H9 (cell line): ENCODE data around the gene TXNL4A. TPM values are rescaled to one million over a fixed set of nuclear protein-coding genes. Genes with fewer than 3 reads are reported as not detected.

Experiments used
- DNase-seq: peaks from one replicate; pipeline ENCODE4 v3.0.0-alpha.2; 2017
- H2AFZ ChIP-seq: one replicate; pipeline ENCODE4 v1.6.1; 2013; ENCODE audit warnings: mild to moderate bottlenecking, low read length, control low read depth, moderate library complexity
- H2AK5ac ChIP-seq: 2 replicates; pipeline ENCODE4 v1.6.1; 2013; ENCODE audit warnings: low read length, control low read depth, mixed read lengths; ENCODE audit not compliant: insufficient read length
- H2BK120ac ChIP-seq: one replicate; pipeline ENCODE4 v1.6.1; 2013; ENCODE audit warnings: low read depth, mild to moderate bottlenecking, low read length, control low read depth, inconsistent platforms; ENCODE audit not compliant: poor library complexity, severe bottlenecking
- H2BK12ac ChIP-seq: 2 replicates; pipeline ENCODE4 v1.6.1; 2013; ENCODE audit warnings: low read length, control low read depth, mixed read lengths, low read depth; ENCODE audit not compliant: insufficient read length
- H2BK15ac ChIP-seq: 2 replicates; pipeline ENCODE4 v1.6.1; 2013; ENCODE audit warnings: low read depth, low read length, control low read depth
- H2BK20ac ChIP-seq: one replicate; pipeline ENCODE4 v1.6.1; 2013; ENCODE audit warnings: low read depth, mild to moderate bottlenecking, low read length, control low read depth, inconsistent platforms; ENCODE audit not compliant: poor library complexity, severe bottlenecking
- H2BK5ac ChIP-seq: 2 replicates; pipeline ENCODE4 v1.6.1; 2013; ENCODE audit warnings: low read length, control low read depth, mixed read lengths; ENCODE audit not compliant: insufficient read length
- H3K14ac ChIP-seq: 2 replicates; pipeline ENCODE4 v1.6.1; 2013; ENCODE audit warnings: low read length, control low read depth; ENCODE audit not compliant: insufficient read depth
- H3K18ac ChIP-seq: 2 replicates; pipeline ENCODE4 v1.6.1; 2013; ENCODE audit warnings: low read depth, mild to moderate bottlenecking, mixed read lengths, low read length, control low read depth; ENCODE audit not compliant: insufficient read length
- H3K23ac ChIP-seq: 2 replicates; pipeline ENCODE4 v1.6.1; 2013; ENCODE audit warnings: low read length, control low read depth, mixed read lengths, low read depth; ENCODE audit not compliant: insufficient read length
- H3K23me2 ChIP-seq: 2 replicates; pipeline ENCODE4 v1.6.1; 2013; ENCODE audit warnings: low read depth, mild to moderate bottlenecking, mixed read lengths, low read length, control low read depth; ENCODE audit not compliant: insufficient read length, poor library complexity, severe bottlenecking
- H3K27ac ChIP-seq: 2 replicates; pipeline ENCODE4 v1.5.1; 2013; ENCODE audit warnings: low read length, control low read depth, mixed read lengths, low read depth; ENCODE audit not compliant: insufficient read length
- H3K27me3 ChIP-seq: 2 replicates; pipeline ENCODE4 v1.6.1; 2013; ENCODE audit warnings: low read length, control low read depth, inconsistent platforms; ENCODE audit not compliant: insufficient read depth
- H3K4ac ChIP-seq: 2 replicates; pipeline ENCODE4 v1.6.1; 2013; ENCODE audit warnings: low read depth, mild to moderate bottlenecking, control low read depth, inconsistent platforms, low read length, moderate library complexity
- H3K4me1 ChIP-seq: 2 replicates; pipeline ENCODE4 v1.6.1; 2013; ENCODE audit warnings: low read length, control low read depth, inconsistent platforms; ENCODE audit not compliant: insufficient read depth
- H3K4me2 ChIP-seq: 2 replicates; pipeline ENCODE4 v1.6.1; 2013; ENCODE audit warnings: low read length, control low read depth, mixed read lengths; ENCODE audit not compliant: insufficient read length, insufficient read depth
- H3K56ac ChIP-seq: 2 replicates; pipeline ENCODE4 v1.6.1; 2013; ENCODE audit warnings: low read depth, mild to moderate bottlenecking, mixed read lengths, low read length, control low read depth; ENCODE audit not compliant: insufficient read length
- H3K79me1 ChIP-seq: 2 replicates; pipeline ENCODE4 v1.6.1; 2013; ENCODE audit warnings: low read depth, mild to moderate bottlenecking, moderate library complexity, low read length, control low read depth, inconsistent platforms; ENCODE audit not compliant: insufficient read depth, poor library complexity, severe bottlenecking
- H3K79me2 ChIP-seq: 2 replicates; pipeline ENCODE4 v1.6.1; 2013; ENCODE audit warnings: low read length, control low read depth, inconsistent platforms; ENCODE audit not compliant: insufficient read depth
- H3K9ac ChIP-seq: 2 replicates; pipeline ENCODE4 v1.6.1; 2013; ENCODE audit warnings: low read length, control low read depth, mixed read lengths; ENCODE audit not compliant: insufficient read length; ENCODE audit errors: extremely low read depth
- H3K9me3 ChIP-seq: one replicate; pipeline ENCODE4 v1.6.1; 2013; ENCODE audit warnings: low read depth, low read length, inconsistent platforms; ENCODE audit not compliant: control insufficient read depth
- H3T11ph ChIP-seq: one replicate; pipeline ENCODE4 v1.6.1; 2013; ENCODE audit warnings: mild to moderate bottlenecking, low read length, control low read depth, inconsistent platforms
- H4K20me1 ChIP-seq: one replicate; pipeline ENCODE4 v1.6.1; 2013; ENCODE audit not compliant: control insufficient read depth, insufficient read length, insufficient read depth
- H4K5ac ChIP-seq: 2 replicates; pipeline ENCODE4 v1.6.1; 2013; ENCODE audit warnings: low read depth, mild to moderate bottlenecking, mixed read lengths, low read length, control low read depth; ENCODE audit not compliant: insufficient read length
- H4K8ac ChIP-seq: replicated peaks from 2 replicates; pipeline ENCODE4 v1.6.1; 2013; ENCODE audit warnings: low read length, control low read depth, mixed read lengths, low read depth; ENCODE audit not compliant: insufficient read length
- H4K91ac ChIP-seq: 2 replicates; pipeline ENCODE4 v1.6.1; 2013; ENCODE audit warnings: low read depth, mild to moderate bottlenecking, moderate library complexity, mixed read lengths, low read length, control low read depth; ENCODE audit not compliant: insufficient read length
- H3K27ac Mint-ChIP-seq, 3 experiments: 2 replicates in 2 of 3; 3 replicates in 1 of 3; pipeline ENCODE4 v1.8.0; 2020 to 2021; ENCODE audit warnings: mixed read lengths in 3 of 3, mild to moderate bottlenecking in 1 of 3, moderate library complexity in 1 of 3
- H3K27me3 Mint-ChIP-seq: 2 replicates; pipeline ENCODE4 v1.8.0; 2021; ENCODE audit warnings: low read depth, mild to moderate bottlenecking, moderate library complexity, mixed read lengths
- H3K36me3 Mint-ChIP-seq, 3 experiments: 2 replicates in 2 of 3; 3 replicates in 1 of 3; pipeline ENCODE4 v1.8.0; 2020 to 2021; ENCODE audit warnings: low read depth in 3 of 3, mixed read lengths in 3 of 3; ENCODE audit not compliant: insufficient read depth in 1 of 3
- H3K4me1 Mint-ChIP-seq, 2 experiments: 2 replicates each; pipeline ENCODE4 v1.8.0; 2020; ENCODE audit warnings: mixed read lengths in 2 of 2
- H3K4me3 Mint-ChIP-seq, 2 experiments: 2 replicates in 1 of 2; 3 replicates in 1 of 2; pipeline ENCODE4 v1.8.0; 2020 to 2021; ENCODE audit warnings: mild to moderate bottlenecking in 2 of 2, mixed read lengths in 2 of 2, moderate library complexity in 1 of 2
- H3K9me3 Mint-ChIP-seq, 2 experiments: 2 replicates in 1 of 2; 3 replicates in 1 of 2; pipeline ENCODE4 v1.8.0; 2020; ENCODE audit warnings: mild to moderate bottlenecking in 2 of 2, mixed read lengths in 2 of 2, moderate library complexity in 1 of 2
- CTCF ChIP-seq: fragments of 200-600 bp; sonication (generic); conservative IDR thresholded peaks from 3 replicates; pipeline ENCODE4 v1.8.0; 2021; ENCODE audit warnings: antibody characterized with exemption, mild to moderate bottlenecking
- WGBS: extraction: QIAGEN DNeasy Blood & Tissue Kit; methylation state at CpG from one replicate; pipeline ENCODE4 v1.1.7; 2013; ENCODE audit warnings: missing lambda C conversion rate, low lambda C conversion rate, mixed read lengths; ENCODE audit not compliant: insufficient read length; ENCODE audit errors: extremely low coverage; 5-methylcytosine and 5-hydroxymethylcytosine counted together
- total RNA-seq: library from RNA; stranded (reverse); gene quantifications from 2 replicates; pipeline ENCODE4 v1.2.1, GENCODE V29; 2021

TXNL4A gene
- total RNA-seq, 1 experiment from 2014 or later, result 163 TPM

GRCh38 chr18:79954791-79955190 lies 33.6 kb downstream of the TXNL4A start:
- H3K27me3 Mint-ChIP-seq, result peaks cover 87% of the 10 kb centered on the region
- peaks cover 25% of the 10 kb centered on the region in 2 experiments for H3K4me1 Mint-ChIP-seq
- WGBS, result no CpG with 5 or more reads among the region's 5 CpGs
- H2BK12ac ChIP-seq, result no peak overlapping the region
- no peak overlapping the region for H3K18ac ChIP-seq
- no peak overlapping the region for H3K9ac ChIP-seq
- TF ChIP-seq CTCF, result no peak
- H3K79me1 ChIP-seq, result no peaks in the 10 kb centered on the region
- DNase-seq, result no peak
- no peak overlapping the region for H4K8ac ChIP-seq
- H3K4me3 Mint-ChIP-seq, result no peak overlapping the region
- H3K23ac ChIP-seq, result no peak overlapping the region
- H3K4ac ChIP-seq, result no peak overlapping the region
- H3K9me3 Mint-ChIP-seq, result no peaks in the 10 kb centered on the region; a peak in 1 of 5 replicates
- peaks cover 4% of the 10 kb centered on the region for H3K23me2 ChIP-seq
- no peak overlapping the region for H2AK5ac ChIP-seq
- H2BK20ac ChIP-seq, result no peak overlapping the region
- no peak overlapping the region for H3K14ac ChIP-seq
- peaks cover 0 to 1% (median 0%) of the 10 kb centered on the region in 3 experiments; a peak in 1 of 7 replicates for H3K36me3 Mint-ChIP-seq
- no peak overlapping the region for H2BK120ac ChIP-seq
- H2BK5ac ChIP-seq, result no peak overlapping the region
- H3K79me2 ChIP-seq, result no peaks in the 10 kb centered on the region
- no peaks in the 10 kb centered on the region for H3K9me3 ChIP-seq
- H3T11ph ChIP-seq, result no peak overlapping the region
- H3K56ac ChIP-seq, result no peak overlapping the region
- H3K4me1 ChIP-seq, result peaks cover 2% of the 10 kb centered on the region; the same call in 1 of the 2 replicates
- H2AFZ ChIP-seq, result no peak overlapping the region
- no peaks in the 10 kb centered on the region for H4K20me1 ChIP-seq
- no peak overlapping the region for H2BK15ac ChIP-seq
- no peak overlapping the region for H4K91ac ChIP-seq
- peaks cover 21% of the 10 kb centered on the region for H3K27me3 ChIP-seq
- H3K27ac Mint-ChIP-seq, result no peak overlapping the region
- H4K5ac ChIP-seq, result no peak overlapping the region
- no peak overlapping the region for H3K4me2 ChIP-seq
- no peak overlapping the region for H3K27ac ChIP-seq
